HG02840 (cell line): ENCODE results near the gene PPP4R2.

Experiments used
- ATAC-seq: cut with Tn5 transposase; IDR thresholded peaks from one replicate; pipeline ENCODE4 v1.9.1; 2021; ENCODE audit warnings: mild to moderate bottlenecking, moderate library complexity, moderate number of reproducible peaks; ENCODE audit not compliant: unreplicated experiment, low FRiP score

The PPP4R2 gene

GRCh38 chr3:73018790-73019441 lies 22.3 kb downstream of the PPP4R2 start:
- no peak for ATAC-seq

GRCh38 chr3:73021301-73021835 lies 24.8 kb downstream of the PPP4R2 start:
- ATAC-seq, result no peak

- no peak for ATAC-seq
Observed at GRCh38 chr3:73024836-73025235, 28.2 kb downstream of the PPP4R2 start.

GRCh38 chr3:73026111-73026759 lies 29.6 kb downstream of the PPP4R2 start:
- no peak for ATAC-seq

GRCh38 chr3:73026760-73027113 lies 30.1 kb downstream of the PPP4R2 start:
- ATAC-seq, result no peak

- ATAC-seq, result no peak
Observed at GRCh38 chr3:73028803-73029202, 32.2 kb downstream of the PPP4R2 start.

GRCh38 chr3:73029321-73029796 lies 32.7 kb downstream of the PPP4R2 start:
- no peak for ATAC-seq

- no peak for ATAC-seq
Observed at GRCh38 chr3:73030073-73030597, 33.5 kb downstream of the PPP4R2 start.

- no peak for ATAC-seq
Observed at GRCh38 chr3:73031573-73032103, 35.0 kb downstream of the PPP4R2 start.

- ATAC-seq, result no peak
Observed at GRCh38 chr3:73036694-73037591, 40.3 kb downstream of the PPP4R2 start.

GRCh38 chr3:73041537-73041936 lies 44.9 kb downstream of the PPP4R2 start:
- no peak for ATAC-seq

- ATAC-seq, result no peak
Observed at GRCh38 chr3:73043414-73043813, 46.8 kb downstream of the PPP4R2 start.

- ATAC-seq, result no peak
Observed at GRCh38 chr3:73045391-73045790, 48.8 kb downstream of the PPP4R2 start.

- ATAC-seq, result no peak
Observed at GRCh38 chr3:73046195-73046594, 49.6 kb downstream of the PPP4R2 start.

GRCh38 chr3:73049319-73049718 lies 52.7 kb downstream of the PPP4R2 start:
- no peak for ATAC-seq

- no peak for ATAC-seq
Observed at GRCh38 chr3:73052857-73053256, 56.2 kb downstream of the PPP4R2 start.

- no peak for ATAC-seq
Observed at GRCh38 chr3:73055583-73055982, 59.0 kb downstream of the PPP4R2 start.

GRCh38 chr3:73056014-73056844 lies 59.6 kb downstream of the PPP4R2 start:
- ATAC-seq, result no peak

GRCh38 chr3:73056845-73057150 lies 60.2 kb downstream of the PPP4R2 start:
- ATAC-seq, result no peak

GRCh38 chr3:73060302-73060723 lies 63.7 kb downstream of the PPP4R2 start:
- ATAC-seq, result no peak
